ENCODE measurements around the gene OBSL1. TPM values are rescaled to one million over a fixed set of nuclear protein-coding genes. Genes with fewer than 3 reads are reported as not detected.

The OBSL1 gene
- total and polyA plus RNA-seq, 4 donors: 14.2 to 35.3 (median 27.3) TPM

DNA sequence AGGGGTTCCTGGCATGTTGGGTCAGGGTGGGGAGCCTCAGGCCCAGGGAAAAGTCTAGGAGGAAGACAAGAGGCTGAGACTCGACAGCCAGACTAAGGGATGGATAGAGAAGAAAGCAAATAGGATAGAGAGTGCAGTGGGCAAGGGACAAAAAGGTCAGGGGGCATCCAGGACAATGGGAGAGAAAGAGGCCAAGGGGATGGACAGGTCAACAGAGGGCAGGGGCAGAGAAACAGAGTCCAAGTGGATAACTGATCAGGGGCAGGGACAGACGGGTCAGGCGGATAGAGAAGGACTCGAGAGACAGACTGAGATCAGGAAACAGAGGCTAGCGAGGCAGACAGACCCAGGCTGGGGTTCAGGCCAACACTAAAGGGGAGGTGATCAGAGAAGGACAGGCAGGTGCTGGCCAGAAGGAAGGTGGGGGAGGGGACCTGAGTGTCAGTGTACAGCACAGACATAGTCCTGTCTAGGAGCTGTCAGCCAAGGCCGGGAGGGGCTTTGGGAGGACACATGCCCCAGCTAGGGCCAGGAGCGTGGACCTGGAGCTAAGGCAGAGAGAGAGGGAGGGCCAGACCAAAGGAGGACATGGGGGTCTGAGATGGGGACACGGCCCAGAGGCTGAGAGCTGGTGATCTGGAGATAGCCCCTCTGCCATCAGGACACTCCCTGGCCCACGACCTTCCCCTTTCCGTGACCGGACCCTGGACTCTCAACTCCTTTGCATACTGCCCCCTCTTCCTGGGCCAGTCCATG is 44.8 kb downstream of the OBSL1 start:
- Histone ChIP-seq H3K4me3 (ENCODE audit: low read depth in 1 of 3, low read length in 3 of 3) (no peak overlapping the region), H3K36me3 (ENCODE audit: control insufficient read depth in 4 of 4, insufficient read depth in 3 of 4, low read depth in 1 of 4, low read length in 3 of 4) (no peaks in the 10 kb centered on the region), H3K9me3 (ENCODE audit: control insufficient read depth in 4 of 4, low read length in 3 of 4) (no peaks in the 10 kb centered on the region), H3K4me1 (ENCODE audit: control insufficient read depth in 4 of 4, insufficient read depth in 4 of 4, low read length in 3 of 4) (no peaks in the 10 kb centered on the region), H3K9ac (ENCODE audit: low read depth in 1 of 2, low read length in 2 of 2) (no peak overlapping the region), H3K27ac (ENCODE audit: low read depth in 1 of 2, low read length in 2 of 2) (no peak overlapping the region), H3K27me3 (ENCODE audit: control insufficient read depth in 4 of 4, insufficient read depth in 4 of 4, low read length in 3 of 4) (peaks cover 0 to 14% (median 11%) of the 10 kb centered on the region in 4 donors)
- 36% methylated on average over 11 of the region's 11 CpGs for WGBS
- DNase-seq (ENCODE audit: low spot score): no peak
- no peak for TF ChIP-seq GABPA (IDR thresholded peaks at IDR 0.05 in 1 of 2, conservative IDR thresholded peaks at IDR 0.05 in 1 of 2)
- TF ChIP-seq TAF1 (conservative IDR thresholded peaks at IDR 0.05): no peak
- TF ChIP-seq, protein P1, sequence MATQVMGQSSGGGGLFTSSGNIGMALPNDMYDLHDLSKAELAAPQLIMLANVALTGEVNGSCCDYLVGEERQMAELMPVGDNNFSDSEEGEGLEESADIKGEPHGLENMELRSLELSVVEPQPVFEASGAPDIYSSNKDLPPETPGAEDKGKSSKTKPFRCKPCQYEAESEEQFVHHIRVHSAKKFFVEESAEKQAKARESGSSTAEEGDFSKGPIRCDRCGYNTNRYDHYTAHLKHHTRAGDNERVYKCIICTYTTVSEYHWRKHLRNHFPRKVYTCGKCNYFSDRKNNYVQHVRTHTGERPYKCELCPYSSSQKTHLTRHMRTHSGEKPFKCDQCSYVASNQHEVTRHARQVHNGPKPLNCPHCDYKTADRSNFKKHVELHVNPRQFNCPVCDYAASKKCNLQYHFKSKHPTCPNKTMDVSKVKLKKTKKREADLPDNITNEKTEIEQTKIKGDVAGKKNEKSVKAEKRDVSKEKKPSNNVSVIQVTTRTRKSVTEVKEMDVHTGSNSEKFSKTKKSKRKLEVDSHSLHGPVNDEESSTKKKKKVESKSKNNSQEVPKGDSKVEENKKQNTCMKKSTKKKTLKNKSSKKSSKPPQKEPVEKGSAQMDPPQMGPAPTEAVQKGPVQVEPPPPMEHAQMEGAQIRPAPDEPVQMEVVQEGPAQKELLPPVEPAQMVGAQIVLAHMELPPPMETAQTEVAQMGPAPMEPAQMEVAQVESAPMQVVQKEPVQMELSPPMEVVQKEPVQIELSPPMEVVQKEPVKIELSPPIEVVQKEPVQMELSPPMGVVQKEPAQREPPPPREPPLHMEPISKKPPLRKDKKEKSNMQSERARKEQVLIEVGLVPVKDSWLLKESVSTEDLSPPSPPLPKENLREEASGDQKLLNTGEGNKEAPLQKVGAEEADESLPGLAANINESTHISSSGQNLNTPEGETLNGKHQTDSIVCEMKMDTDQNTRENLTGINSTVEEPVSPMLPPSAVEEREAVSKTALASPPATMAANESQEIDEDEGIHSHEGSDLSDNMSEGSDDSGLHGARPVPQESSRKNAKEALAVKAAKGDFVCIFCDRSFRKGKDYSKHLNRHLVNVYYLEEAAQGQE (IDR thresholded peaks at IDR 0.05): no peak
- TF ChIP-seq HNF4G (IDR thresholded peaks at IDR 0.05): no peak
- TF ChIP-seq FOXA2 (IDR thresholded peaks at IDR 0.05): no peak

DNA sequence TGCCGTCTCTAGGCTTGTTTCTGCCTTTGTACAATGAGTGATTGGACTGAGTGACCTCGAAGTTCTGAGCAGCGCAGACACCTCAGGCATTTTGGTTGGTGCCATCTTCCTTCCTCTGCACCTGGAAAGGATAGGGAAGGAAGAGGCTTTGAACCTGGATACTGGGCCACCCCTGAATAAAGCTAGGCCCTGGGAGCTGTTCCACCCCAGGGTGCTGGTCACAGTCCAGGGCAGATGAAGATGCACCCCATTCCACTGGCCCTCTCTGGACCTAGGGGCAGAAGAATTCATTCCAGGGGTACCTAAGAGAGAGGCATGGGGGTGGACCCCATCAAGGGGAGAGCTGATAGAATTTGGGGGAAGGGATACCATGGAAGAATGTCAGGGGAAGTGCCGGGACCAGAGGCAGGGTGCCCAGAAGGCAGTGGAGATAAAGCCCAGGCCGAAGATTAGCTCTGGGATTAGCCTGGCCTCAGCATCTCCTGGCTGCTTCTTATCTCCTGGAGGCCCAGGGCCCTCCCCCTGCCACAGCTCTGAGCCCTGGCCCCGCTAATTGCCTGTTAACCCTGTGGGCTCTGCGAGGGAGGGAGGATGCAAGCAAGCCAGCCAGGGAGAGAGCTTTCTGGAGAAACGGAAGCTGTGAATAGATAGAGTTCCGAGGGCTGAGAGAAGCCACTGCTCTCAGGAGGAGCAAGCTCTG is 45.7 kb downstream of the OBSL1 start:
- no peaks in the 10 kb centered on the region for H3K4me1 ChIP-seq (ENCODE audit: control insufficient read depth in 4 of 4, insufficient read depth in 4 of 4, low read length in 3 of 4)
- WGBS: 56% methylated on average over 9 of the region's 9 CpGs
- no peak overlapping the region for H3K27ac ChIP-seq (ENCODE audit: low read depth in 1 of 2, low read length in 2 of 2)
- H3K9ac ChIP-seq (ENCODE audit: low read depth in 1 of 2, low read length in 2 of 2): no peak overlapping the region
- TF ChIP-seq FOXA1 (IDR thresholded peaks at IDR 0.05) (no peak), HNF4G (IDR thresholded peaks at IDR 0.05) (no peak), SP1 (IDR thresholded peaks at IDR 0.05) (no peak), JUND (IDR thresholded peaks at IDR 0.05) (no peak), RXRA (IDR thresholded peaks at IDR 0.05) (no peak), FOXA2 (IDR thresholded peaks at IDR 0.05) (no peak), TAF1 (conservative IDR thresholded peaks at IDR 0.05) (no peak), EGR1 (IDR thresholded peaks at IDR 0.05; ENCODE audit: low read depth in 2 of 2) (no peak)
- TF ChIP-seq, protein P2, sequence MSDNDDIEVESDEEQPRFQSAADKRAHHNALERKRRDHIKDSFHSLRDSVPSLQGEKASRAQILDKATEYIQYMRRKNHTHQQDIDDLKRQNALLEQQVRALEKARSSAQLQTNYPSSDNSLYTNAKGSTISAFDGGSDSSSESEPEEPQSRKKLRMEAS (IDR thresholded peaks at IDR 0.05): no peak
- H3K4me3 ChIP-seq (ENCODE audit: low read depth in 1 of 3, low read length in 3 of 3): no peak overlapping the region
- H3K36me3 ChIP-seq (ENCODE audit: control insufficient read depth in 4 of 4, insufficient read depth in 3 of 4, low read depth in 1 of 4, low read length in 3 of 4): no peaks in the 10 kb centered on the region
- DNase-seq (ENCODE audit: low spot score): peak; percentile 76
- H3K9me3 ChIP-seq (ENCODE audit: control insufficient read depth in 4 of 4, low read length in 3 of 4): no peaks in the 10 kb centered on the region
- H3K27me3 ChIP-seq (ENCODE audit: control insufficient read depth in 4 of 4, insufficient read depth in 4 of 4, low read length in 3 of 4): peaks cover 0 to 14% (median 11%) of the 10 kb centered on the region in 4 donors

DNA sequence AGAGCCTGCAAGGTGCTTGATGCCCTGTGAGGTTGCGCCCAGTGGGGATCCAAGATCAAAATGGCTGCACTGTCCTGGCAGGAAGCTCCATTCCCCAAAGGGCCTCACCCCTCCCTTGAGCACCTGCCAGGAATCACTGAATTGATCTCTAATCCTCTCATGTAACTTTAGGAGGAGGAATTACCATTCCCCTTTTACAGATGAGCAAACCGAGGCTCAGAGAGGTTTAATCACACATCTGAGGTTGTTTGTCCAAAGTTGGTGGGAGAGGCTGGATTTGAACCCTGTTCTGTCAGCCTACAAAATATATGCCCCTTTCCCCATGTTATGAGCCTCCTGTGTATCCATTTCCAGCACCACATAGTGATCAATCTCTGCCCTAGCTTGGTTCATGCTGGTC is 46.5 kb downstream of the OBSL1 start:
- WGBS: 83% methylated on average over 2 of the region's 2 CpGs
- H3K9ac ChIP-seq (ENCODE audit: low read depth in 1 of 2, low read length in 2 of 2): no peak overlapping the region
- no peak overlapping the region for H3K4me3 ChIP-seq (ENCODE audit: low read depth in 1 of 3, low read length in 3 of 3)
- H3K4me1 ChIP-seq (ENCODE audit: control insufficient read depth in 4 of 4, insufficient read depth in 4 of 4, low read length in 3 of 4): no peaks in the 10 kb centered on the region
- H3K27ac ChIP-seq (ENCODE audit: low read depth in 1 of 2, low read length in 2 of 2): no peak overlapping the region
- H3K9me3 ChIP-seq (ENCODE audit: control insufficient read depth in 4 of 4, low read length in 3 of 4): no peaks in the 10 kb centered on the region
- no peak for DNase-seq (ENCODE audit: low spot score)
- no peaks in the 10 kb centered on the region for H3K36me3 ChIP-seq (ENCODE audit: control insufficient read depth in 4 of 4, insufficient read depth in 3 of 4, low read depth in 1 of 4, low read length in 3 of 4)
- H3K27me3 ChIP-seq (ENCODE audit: control insufficient read depth in 4 of 4, insufficient read depth in 4 of 4, low read length in 3 of 4): peaks cover 0 to 14% (median 11%) of the 10 kb centered on the region in 4 donors
- TF ChIP-seq HNF4G (IDR thresholded peaks at IDR 0.05) (no peak), HNF4A (conservative IDR thresholded peaks at IDR 0.05) (no peak), JUND (IDR thresholded peaks at IDR 0.05) (no peak), SP1 (IDR thresholded peaks at IDR 0.05) (no peak), YY1 (IDR thresholded peaks at IDR 0.05) (no peak), RXRA (IDR thresholded peaks at IDR 0.05) (no peak), FOXA2 (IDR thresholded peaks at IDR 0.05) (no peak), TAF1 (conservative IDR thresholded peaks at IDR 0.05) (no peak), FOXA1 (IDR thresholded peaks at IDR 0.05) (no peak), RAD21 (IDR thresholded peaks at IDR 0.05) (no peak)
- TF ChIP-seq, protein P3, sequence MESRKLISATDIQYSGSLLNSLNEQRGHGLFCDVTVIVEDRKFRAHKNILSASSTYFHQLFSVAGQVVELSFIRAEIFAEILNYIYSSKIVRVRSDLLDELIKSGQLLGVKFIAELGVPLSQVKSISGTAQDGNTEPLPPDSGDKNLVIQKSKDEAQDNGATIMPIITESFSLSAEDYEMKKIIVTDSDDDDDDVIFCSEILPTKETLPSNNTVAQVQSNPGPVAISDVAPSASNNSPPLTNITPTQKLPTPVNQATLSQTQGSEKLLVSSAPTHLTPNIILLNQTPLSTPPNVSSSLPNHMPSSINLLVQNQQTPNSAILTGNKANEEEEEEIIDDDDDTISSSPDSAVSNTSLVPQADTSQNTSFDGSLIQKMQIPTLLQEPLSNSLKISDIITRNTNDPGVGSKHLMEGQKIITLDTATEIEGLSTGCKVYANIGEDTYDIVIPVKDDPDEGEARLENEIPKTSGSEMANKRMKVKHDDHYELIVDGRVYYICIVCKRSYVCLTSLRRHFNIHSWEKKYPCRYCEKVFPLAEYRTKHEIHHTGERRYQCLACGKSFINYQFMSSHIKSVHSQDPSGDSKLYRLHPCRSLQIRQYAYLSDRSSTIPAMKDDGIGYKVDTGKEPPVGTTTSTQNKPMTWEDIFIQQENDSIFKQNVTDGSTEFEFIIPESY (IDR thresholded peaks at IDR 0.05): no peak
- TF ChIP-seq, protein P4, sequence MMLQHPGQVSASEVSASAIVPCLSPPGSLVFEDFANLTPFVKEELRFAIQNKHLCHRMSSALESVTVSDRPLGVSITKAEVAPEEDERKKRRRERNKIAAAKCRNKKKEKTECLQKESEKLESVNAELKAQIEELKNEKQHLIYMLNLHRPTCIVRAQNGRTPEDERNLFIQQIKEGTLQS (IDR thresholded peaks at IDR 0.05): no peak
- TF ChIP-seq, protein P2 (IDR thresholded peaks at IDR 0.05): no peak
- TF ChIP-seq, protein P5, sequence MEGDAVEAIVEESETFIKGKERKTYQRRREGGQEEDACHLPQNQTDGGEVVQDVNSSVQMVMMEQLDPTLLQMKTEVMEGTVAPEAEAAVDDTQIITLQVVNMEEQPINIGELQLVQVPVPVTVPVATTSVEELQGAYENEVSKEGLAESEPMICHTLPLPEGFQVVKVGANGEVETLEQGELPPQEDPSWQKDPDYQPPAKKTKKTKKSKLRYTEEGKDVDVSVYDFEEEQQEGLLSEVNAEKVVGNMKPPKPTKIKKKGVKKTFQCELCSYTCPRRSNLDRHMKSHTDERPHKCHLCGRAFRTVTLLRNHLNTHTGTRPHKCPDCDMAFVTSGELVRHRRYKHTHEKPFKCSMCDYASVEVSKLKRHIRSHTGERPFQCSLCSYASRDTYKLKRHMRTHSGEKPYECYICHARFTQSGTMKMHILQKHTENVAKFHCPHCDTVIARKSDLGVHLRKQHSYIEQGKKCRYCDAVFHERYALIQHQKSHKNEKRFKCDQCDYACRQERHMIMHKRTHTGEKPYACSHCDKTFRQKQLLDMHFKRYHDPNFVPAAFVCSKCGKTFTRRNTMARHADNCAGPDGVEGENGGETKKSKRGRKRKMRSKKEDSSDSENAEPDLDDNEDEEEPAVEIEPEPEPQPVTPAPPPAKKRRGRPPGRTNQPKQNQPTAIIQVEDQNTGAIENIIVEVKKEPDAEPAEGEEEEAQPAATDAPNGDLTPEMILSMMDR (IDR thresholded peaks at IDR 0.05; ENCODE audit: low read depth, low read length, missing input control): no peak

All from liver (tissue), 9 donors.